ENCODE measurements around the gene TSPAN17.

Gene TSPAN17

DNA sequence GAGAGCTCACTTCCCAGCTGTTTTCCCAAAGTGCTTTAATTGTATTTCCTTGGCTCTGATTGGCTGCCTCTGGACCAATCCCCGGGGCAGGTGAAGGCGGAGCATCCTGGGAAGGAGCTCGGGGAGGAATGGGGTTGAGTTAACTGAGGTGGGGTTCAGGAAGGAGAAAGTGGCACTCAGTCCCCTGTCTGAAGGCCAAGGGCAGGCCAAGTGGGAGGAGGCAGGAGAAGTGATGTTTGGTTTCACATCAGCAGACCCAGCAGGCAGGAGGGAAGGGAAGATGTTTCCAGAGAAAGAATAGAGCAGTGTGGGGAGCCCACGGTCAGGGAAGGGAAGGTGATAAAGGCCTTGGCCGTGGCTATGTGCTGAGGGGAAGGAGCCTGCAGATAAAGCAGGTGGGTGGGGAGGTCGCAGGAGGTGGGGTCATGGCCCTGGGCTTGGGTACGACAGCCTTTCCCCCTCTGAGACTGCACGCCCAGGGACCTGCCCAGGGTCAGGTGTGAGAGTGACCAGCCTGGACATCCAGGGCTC lies 3.1 kb downstream of the TSPAN17 start:
- ChIA-PET CTCF (interaction anchor here (0.6 to 10.1 kb wide), 2 partner anchors 9 to 128 kb away, joined by 3 to 140 read pairs; no protein-coding TSS in a partner anchor), POLR2A (no interaction called here)
- DNase-seq (ENCODE audit: extremely low spot score): no peak
- TF ChIP-seq, protein P1, sequence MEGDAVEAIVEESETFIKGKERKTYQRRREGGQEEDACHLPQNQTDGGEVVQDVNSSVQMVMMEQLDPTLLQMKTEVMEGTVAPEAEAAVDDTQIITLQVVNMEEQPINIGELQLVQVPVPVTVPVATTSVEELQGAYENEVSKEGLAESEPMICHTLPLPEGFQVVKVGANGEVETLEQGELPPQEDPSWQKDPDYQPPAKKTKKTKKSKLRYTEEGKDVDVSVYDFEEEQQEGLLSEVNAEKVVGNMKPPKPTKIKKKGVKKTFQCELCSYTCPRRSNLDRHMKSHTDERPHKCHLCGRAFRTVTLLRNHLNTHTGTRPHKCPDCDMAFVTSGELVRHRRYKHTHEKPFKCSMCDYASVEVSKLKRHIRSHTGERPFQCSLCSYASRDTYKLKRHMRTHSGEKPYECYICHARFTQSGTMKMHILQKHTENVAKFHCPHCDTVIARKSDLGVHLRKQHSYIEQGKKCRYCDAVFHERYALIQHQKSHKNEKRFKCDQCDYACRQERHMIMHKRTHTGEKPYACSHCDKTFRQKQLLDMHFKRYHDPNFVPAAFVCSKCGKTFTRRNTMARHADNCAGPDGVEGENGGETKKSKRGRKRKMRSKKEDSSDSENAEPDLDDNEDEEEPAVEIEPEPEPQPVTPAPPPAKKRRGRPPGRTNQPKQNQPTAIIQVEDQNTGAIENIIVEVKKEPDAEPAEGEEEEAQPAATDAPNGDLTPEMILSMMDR (IDR thresholded peaks at IDR 0.05; ENCODE audit: control extremely low read depth, extremely low read depth, low read depth, missing control alignments): no peak

DNA sequence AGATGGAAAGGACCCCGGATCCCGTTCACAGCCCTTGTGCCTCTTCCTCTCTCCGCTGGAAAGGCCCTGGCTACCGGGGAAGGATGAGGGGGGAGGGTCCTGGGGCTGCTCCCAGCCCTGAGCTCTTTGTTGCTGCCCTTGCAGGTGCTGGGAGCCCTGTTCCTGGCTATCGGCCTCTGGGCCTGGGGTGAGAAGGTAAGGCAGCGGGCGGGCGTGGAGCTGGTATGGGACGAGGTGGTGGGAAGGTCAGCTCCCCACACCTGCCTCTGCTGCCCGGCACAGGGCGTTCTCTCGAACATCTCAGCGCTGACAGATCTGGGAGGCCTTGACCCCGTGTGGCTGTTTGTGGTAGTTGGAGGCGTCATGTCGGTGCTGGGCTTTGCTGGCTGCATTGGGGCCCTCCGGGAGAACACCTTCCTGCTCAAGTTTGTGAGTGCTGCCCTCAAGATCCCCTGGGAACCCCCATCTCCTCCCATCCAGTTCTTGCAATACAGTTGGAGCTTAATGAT lies 4.2 kb downstream of the TSPAN17 start:
- ChIA-PET CTCF (interaction anchor here (1.4 to 10.1 kb wide), 2 partner anchors 8 to 78 kb away, joined by 3 to 140 read pairs; no protein-coding TSS in a partner anchor), POLR2A (interaction anchor here (0.5 kb wide), 1 partner anchor 423 kb away, joined by 3 read pairs; no protein-coding TSS in a partner anchor)
- no peak for DNase-seq (ENCODE audit: extremely low spot score)
- TF ChIP-seq, protein P1 (IDR thresholded peaks at IDR 0.05; ENCODE audit: control extremely low read depth, extremely low read depth, low read depth, missing control alignments): no peak

DNA sequence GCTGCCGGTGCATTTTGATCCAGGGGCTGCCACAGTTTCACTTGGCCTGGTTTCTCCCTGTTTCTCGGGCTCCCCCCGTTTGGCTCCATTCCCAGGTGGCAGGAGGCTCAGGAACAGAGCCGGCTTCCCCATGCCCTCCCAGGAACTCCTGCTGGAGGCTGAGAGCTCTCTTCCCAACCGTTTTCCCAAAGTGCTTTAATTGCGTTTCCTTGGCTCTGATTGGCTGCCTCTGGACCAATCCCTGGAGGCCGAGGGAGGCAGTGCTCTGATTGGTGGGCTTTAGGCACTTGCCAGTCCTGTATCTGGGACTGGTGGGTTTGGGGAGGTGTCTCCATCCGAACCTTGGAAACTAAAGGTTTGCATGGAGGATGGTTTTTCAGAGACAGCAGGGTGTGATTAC lies 4.9 kb downstream of the TSPAN17 start:
- TF ChIP-seq, protein P1 (IDR thresholded peaks at IDR 0.05; ENCODE audit: control extremely low read depth, extremely low read depth, low read depth, missing control alignments): no peak
- no peak for DNase-seq (ENCODE audit: extremely low spot score)

DNA sequence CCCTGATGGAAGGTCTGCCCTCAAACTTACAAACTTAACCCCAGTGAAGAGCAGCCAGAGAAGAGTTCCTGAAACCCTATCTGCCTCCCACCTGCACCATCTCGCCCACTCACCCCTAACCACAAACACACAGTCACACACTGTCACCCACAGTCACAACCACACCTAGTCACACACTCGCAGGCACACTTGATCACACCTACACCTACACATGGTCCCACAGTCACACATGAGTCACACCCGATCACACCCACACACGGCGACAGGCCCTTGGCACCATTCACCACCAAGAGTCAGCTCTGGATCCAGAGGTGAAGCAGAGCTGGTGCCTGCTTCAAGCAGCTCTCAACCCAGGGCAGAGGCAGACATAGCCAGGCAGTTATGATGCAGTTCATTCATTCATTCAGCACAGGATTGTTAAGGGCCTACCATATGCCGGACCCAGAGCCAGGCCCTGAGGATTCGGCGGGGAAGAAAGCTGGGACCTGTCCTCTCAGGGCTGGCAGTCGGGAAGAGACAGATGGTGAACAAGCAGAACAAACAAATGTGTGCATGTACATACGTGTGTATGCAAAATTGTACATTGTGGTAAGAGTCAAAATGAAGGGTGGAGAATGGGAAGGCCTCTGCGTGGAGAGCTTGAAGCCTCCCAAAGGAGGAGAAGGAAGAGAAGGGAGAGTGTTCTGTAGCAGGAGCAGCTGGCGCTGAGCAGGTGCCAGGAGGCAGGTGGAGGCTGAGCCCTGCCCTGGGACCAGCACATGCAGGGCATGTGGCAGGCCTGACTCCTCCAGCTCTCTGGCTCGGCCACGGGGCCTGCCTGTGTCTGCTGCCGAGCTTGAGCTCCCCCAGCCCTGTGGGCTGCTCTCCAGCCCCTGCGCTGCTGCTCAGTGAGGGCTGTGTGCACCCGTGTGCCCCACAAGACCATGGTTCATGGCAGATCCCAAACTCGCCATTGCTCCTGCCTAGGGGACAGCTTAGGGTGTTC lies 6.4 kb downstream of the TSPAN17 start:
- ChIA-PET CTCF (interaction anchor here (1.3 kb wide), 2 partner anchors 419 to 459 kb away, joined by 3 to 5 read pairs; no protein-coding TSS in a partner anchor), POLR2A (no interaction called here)
- DNase-seq (ENCODE audit: extremely low spot score): no peak
- TF ChIP-seq, protein P1 (IDR thresholded peaks at IDR 0.05; ENCODE audit: control extremely low read depth, extremely low read depth, low read depth, missing control alignments): no peak

More for the DNA sequence above, 4.9 kb downstream of the TSPAN17 start:
- POLR2A ChIA-PET: no interaction called here
- CTCF ChIA-PET: interaction anchor here (1.4 to 10.1 kb wide), 2 partner anchors 7 to 79 kb away, joined by 3 to 140 read pairs; no protein-coding TSS in a partner anchor

DNA sequence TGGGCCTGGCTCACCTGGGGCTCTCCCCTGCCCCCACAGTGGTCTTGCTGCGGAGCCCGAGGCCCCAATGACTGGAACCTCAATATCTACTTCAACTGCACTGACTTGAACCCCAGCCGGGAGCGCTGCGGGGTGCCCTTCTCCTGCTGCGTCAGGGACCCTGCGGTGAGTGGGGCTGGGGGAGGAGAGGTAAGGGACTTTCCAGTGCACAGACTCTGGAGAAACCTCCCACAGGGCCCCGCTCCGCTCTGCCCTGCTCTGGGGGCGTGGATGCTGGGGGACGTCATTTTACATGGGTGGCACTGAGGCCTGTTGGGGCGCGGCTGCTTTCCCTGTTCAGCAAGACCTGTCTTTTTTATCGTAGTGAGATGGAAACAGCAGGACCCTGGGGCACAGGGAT lies 7.6 kb downstream of the TSPAN17 start:
- ChIA-PET POLR2A (no interaction called here), CTCF (no interaction called here)
- TF ChIP-seq, protein P1 (IDR thresholded peaks at IDR 0.05; ENCODE audit: control extremely low read depth, extremely low read depth, low read depth, missing control alignments): no peak
- no peak for DNase-seq (ENCODE audit: extremely low spot score)

DNA sequence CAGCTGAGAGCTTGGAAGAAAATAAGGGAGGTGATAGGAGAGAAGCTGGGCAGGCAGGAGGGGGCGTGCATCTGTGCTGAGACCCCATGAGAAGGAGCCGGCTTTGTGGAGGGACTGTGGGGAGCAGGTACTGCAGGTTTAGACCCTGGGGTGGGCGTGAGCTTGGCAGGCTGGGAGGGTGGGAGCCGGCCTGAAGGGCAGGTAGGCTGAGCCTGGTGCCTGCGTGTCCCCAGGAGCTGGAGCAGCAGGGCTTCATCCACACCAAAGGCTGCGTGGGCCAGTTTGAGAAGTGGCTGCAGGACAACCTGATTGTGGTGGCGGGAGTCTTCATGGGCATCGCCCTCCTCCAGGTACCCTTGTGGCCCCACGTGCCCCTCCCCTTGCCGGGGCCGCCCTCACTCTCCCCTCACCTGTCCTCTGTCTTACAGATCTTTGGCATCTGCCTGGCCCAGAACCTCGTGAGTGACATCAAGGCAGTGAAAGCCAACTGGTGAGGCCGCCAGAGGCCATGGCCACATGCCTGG lies 9.2 kb downstream of the TSPAN17 start:
- no peak for DNase-seq (ENCODE audit: extremely low spot score)
- ChIA-PET POLR2A (no interaction called here), CTCF (interaction anchor here (0.9 to 7.8 kb wide), 7 partner anchors 9 to 927 kb away, joined by 3 to 158 read pairs (median 4); partner anchors contain the start of gene TSPAN17)
- TF ChIP-seq, protein P1 (IDR thresholded peaks at IDR 0.05; ENCODE audit: control extremely low read depth, extremely low read depth, low read depth, missing control alignments): no peak
